GM19025 (cell line): Measurements from ENCODE around the gene ADORA2A.

Source experiments
- ATAC-seq: cut with Tn5 transposase; IDR thresholded peaks from one replicate; pipeline ENCODE4 v1.9.1; 2021; ENCODE audit warnings: mild to moderate bottlenecking, low read depth, moderate library complexity; ENCODE audit not compliant: unreplicated experiment

Gene ADORA2A

DNA sequence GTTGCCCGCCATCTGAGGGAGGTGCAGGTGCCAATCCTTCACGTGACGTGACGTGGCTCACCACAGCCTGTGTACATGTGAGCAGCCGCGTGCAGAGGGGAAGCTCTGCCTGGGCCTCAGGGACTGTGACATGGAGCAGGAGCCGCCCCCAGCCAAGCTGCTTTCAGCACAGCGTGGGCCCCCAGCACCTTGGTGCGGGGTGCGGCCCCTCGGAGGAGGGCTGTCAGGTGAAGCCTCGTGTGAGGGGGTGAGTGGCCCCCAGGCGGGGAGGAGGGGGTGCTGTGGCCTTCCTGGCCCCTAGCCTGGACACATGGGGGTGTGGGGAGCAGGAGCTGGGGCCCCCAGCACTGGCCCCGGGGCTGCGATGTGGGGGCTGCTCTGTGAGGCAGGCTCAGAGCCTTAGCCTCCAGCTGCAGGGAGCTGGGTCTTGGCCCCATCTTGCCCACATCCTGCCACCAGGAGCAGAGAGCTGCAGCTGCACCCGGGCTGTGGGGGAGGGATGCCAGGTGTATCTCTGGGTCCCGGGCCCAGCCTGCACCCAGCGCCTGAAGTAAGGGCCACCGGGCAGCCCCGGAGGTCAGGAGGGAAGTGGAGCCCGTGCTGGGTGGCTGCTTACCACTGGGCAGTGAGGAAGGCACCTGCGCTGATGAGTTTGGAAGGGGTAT lies at the start of gene ADORA2A:
Gene ADORA2A, plus strand, starts transcription at position 100 of the 665 bp plus-strand sequence. CDS start 5,806 bp downstream, outside the sequence.
- peak; percentile 48 for ATAC-seq

DNA sequence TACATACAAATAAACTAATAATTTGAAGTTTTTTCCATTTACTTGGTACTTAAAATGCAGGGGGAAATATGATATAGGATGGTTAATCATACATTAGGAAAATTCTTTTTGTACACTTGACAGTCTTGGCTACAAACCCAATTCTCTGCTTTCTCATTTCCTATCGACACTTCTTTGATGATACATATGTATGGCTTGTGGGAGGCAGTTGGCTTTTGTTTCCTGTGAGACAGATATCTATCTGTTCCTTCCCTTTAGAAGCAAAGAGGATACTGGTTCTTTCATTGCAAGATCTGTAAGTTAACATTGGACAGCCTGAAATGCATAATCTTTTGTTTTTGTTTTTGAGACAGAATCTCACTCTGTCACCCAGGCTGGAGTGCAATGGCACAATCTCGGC lies 47.9 kb upstream of the ADORA2A start:
- no peak for ATAC-seq

DNA sequence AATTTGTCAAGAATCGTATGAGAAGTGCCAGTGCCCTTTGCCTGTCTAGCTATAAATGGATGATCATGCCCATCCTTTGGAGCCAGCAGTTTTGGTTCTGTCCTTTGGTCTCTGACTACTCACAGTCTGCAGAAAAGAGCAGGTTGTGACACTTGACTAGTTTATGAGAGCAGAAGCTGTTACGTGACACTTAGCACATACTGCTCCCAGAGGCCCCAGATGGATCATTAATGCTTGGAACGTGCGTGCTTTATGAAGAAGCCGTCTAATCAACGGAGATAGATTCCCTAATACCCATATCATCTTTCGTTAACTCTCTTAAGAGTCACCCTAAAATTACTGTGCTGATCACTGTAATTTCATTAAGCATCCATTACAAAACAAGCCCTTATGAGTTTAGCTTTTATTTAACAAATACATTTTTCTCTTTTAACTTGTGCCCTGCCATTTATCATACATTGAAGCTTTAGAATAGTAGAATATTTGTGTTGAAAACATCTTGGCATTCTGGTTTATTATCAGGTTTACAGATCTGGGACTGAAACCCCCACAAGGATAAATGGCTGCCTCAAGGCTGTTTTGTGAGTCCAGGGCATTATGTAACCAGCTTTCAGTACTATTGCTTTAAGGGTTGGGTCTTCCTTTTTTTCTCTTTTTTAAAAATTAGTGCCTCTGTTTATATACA lies 47.0 kb upstream of the ADORA2A start:
- ATAC-seq = no peak

DNA sequence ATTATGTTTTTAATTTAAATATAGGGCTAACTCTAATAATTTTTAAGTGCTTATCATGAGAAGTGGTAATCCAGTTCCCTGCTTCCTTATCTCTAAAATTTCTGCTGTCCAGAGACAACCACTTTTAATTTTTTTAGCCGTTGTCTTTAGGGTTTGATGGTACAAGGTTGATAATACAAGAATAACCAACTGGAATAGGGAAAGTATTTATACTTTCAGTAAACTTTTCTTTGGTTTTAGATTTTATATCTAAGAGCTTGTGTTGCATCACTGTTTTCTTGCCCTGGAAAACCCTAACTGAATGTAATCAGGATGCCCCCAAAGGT lies 46.5 kb upstream of the ADORA2A start:
- no peak for ATAC-seq

DNA sequence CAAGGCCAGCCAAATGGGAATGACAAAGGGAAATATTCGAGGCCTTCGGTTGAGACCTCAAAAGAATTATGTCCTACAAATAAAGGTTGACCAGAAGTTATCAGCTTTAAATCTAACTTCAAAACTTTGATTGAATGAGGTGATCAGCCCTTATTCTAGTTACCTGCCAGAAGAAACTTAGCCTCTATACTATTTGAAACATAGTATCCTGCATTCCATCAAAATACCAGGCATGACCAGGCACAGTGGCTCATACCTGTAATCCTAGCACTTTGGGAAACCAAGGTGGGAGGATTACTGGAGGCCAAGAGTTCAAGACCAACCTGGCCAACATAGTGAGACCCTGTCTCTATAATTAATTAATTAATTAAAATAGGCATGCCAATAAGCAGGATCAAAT lies 44.3 kb upstream of the ADORA2A start:
- ATAC-seq = no peak

DNA sequence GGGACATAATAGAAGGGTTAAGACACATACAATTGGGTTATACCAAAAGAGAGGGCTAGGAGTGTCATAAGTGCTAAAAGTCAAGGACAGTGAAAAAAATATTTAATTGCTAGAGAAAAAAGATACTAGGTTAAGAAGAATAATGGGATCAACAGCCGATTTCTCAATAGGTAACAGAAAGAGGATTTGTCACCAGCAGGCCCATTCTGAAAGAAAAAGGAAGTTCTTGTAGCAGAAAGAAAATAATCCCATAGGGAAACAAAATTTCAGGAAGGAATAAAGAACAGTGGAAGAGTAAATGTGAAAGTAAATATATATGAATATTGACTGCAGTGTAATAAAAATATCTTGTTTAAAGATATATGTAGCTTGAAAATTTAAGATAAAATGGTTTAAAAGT lies 43.3 kb upstream of the ADORA2A start:
- ATAC-seq = no peak

DNA sequence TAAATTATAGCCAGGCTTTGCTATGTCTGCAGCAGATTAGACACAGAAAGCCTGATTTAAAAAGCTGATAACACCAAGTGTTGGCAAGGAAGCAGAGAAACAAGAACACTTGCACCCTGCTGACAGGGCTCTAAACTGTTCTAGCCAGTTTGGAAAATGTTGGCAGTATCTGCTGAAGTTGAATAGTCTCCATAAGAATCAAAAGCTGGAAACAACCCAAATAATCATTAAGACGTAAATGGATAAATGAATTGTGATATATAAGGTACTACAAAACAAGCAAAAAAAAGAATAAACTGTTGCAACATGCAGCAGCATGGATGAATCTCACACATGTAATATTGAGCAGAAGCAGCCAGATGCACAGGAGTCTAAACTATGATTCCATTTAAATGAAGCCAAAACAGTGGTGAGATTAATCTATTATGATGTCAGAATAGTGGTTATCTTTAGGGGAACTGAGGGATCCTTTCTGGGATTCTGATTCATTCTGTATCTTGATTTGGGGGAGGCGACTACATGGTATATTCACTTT lies 40.4 kb upstream of the ADORA2A start:
- ATAC-seq = no peak

DNA sequence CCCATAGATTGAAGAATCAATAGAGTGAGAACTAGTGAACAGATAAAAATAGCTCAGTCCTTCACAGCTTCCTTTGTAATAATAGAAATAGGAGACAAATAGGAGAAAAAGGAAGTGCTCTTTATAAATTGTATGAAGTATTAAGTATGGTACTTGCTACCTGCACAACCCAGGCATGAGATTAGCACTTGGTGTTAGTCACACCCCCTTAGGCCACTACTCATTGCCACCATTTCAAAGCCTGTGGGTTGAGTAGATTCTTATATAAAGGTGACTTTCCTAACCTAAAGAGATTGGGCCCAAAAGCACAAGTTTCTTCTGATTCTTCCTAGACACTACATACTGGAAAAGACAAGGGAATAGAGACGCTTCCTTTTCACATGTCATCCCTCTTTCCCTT lies 37.7 kb upstream of the ADORA2A start:
- no peak for ATAC-seq

DNA sequence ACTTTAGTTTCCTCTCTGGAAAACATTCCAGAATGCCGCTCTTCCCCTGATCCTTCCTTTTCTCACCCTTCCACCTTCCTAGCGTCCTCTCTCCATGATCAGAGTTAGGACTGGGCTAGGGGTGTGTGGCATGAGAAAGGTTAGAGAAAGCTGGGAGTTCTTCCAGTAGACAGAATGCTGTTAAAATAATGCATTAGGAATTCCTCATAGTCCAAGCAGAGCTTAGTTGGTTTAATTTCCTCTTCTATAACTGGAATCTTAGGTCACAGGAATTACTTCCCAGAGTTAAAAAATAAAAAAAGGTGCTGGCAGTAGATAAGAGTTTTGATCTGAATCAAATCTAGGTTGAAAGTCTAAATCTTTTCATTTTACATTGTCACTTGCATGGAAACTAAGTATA lies 37.2 kb upstream of the ADORA2A start:
- no peak for ATAC-seq

DNA sequence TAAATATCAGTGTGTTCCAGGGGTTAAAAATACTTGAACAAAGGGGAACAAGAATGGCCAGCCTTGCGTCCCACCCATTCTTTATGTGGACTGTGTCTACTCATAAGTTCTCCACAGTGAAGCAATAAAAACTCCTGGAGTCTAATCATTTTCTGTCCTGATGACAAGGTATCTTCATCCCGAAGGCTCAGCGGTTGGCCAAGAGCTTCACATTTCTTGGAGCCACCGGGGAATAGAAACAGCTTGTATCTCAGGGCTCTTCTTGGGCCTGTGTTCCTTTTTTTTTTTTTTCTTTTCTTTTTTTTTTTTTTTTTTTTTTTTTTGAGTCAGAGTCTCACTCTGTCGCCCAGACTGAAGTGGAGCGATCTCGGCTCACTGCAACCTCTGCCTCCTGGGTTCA lies 36.8 kb upstream of the ADORA2A start:
- ATAC-seq = no peak

DNA sequence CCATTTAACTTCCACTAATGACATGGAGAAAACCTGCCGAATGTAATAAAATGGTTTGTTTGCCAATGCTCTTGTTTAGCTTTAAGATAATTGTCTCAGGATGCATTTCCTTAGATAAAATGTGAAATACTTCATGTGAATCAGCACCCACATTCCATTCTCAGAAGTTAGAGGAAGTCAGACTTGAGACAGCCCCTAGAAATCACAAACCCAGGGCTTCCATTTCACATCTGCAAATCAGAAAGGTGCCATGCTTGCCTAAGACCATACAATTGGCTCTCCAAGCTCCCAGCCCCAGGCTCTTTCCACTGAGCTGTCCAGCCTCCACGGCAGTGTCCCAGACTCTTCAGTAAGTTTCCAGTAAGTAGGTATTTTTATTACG lies 35.6 kb upstream of the ADORA2A start:
- ATAC-seq = no peak

DNA sequence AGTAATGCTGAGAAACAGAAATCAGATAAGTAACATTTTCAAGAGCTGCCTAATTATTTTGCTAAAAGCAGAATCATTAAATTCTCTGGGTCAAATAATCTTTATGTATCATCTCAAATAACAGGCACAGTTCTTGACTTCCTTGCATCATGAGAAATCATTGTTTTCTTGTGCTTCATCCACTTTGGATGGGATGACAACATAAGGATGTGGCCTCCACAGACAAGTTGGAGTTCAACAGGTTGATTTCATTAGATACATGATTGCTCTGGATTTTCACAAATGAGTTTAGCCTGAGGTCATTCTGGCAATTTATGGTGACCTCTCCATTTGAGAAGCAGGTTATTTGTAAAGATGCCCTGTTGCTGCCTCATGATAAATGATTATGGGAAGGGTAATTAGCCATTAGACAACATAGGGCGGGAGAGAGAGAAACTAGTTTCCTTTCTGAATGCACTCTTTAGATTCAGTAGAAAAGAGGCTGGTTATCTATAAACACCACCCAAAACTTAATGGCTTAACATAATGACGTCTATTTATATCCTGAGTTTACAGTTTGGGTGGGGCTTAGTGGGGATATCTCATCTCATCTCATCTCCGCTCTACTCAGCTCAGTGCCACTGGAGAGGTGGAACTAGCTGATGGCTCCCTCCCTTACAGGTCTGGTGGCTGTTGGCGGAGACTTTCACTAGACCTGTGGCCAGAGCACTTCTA lies 35.0 kb upstream of the ADORA2A start:
- ATAC-seq = no peak

DNA sequence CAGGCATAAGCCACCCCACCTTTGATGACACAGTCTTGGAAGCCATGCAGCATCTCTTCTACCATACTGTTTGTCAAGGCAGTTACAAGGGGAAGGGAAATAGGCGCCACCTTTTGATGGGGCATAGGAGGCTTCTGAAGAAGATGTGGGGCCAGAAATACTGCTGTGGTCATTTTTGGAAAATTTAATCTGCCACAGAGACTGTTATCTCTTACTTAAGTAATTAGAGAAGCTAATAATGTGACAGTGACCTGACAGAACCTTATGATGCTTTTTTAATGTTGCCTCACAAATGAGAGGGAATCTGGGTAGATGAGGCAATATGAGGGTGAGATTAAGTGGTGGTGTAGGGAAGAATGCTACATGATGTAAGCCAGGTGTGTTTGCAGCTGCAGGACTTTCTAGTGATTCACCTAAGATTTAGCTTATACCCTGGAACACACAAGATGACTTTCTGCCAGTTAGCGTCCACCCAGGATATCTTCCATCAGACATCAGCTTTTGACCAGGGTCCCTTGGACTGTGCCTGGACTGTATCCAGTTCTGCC lies 34.3 kb upstream of the ADORA2A start:
- no peak for ATAC-seq

DNA sequence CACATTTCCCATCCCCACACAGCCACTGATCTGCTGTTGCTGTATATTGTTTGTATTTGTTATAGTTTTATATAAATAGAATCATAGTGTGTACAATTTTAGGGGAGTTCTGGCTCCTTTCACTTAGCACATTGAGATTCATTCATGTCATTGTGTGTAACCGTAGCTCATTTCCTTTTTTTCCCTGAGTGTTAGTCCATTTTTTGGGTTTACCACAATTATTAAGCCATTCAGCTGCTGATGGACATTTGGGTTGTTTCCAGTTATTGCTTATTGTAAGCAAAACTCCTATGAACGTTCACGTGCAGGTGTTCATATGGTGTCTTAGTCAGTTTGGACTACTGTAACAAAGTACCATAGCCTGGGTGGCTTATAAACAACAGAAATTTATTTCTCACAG lies 33.6 kb upstream of the ADORA2A start:
- no peak for ATAC-seq

DNA sequence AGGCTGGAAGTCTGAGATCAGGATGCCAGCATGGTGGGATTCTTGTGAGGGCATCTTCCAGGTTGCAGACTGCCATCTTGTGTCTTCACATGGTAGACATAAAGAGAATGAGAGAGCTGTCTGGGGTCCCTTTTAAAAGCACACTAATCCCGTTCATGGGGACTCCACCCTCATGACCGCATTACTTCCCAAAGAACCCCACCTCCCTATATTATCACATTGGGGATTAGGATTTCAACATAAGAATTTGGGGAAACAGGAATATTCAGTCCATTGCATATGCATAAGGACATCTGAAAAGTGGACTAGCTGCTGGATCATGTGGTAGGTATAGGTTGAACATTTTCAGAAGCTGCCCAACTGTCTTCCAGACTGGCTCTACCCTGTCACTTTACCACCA lies 33.1 kb upstream of the ADORA2A start:
- ATAC-seq = no peak

DNA sequence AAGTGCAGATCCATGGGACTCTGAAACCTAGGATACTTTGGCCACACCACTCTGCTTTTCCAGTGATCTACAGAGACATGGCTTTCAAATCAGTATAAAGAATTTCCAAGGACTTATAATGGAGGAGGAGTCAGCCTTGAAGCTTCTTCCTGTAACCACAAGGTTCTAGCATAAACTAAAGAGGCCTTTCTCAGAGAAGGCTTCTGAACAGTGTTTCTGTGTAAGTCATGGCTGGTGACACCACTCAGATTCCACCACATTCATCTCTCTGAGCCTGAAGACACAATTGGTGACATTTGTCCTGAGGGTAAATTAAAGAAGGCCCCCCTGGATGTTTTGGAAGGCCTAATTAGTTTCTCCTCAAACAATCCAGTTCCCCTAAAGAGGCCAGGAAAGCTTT lies 29.0 kb upstream of the ADORA2A start:
- no peak for ATAC-seq

DNA sequence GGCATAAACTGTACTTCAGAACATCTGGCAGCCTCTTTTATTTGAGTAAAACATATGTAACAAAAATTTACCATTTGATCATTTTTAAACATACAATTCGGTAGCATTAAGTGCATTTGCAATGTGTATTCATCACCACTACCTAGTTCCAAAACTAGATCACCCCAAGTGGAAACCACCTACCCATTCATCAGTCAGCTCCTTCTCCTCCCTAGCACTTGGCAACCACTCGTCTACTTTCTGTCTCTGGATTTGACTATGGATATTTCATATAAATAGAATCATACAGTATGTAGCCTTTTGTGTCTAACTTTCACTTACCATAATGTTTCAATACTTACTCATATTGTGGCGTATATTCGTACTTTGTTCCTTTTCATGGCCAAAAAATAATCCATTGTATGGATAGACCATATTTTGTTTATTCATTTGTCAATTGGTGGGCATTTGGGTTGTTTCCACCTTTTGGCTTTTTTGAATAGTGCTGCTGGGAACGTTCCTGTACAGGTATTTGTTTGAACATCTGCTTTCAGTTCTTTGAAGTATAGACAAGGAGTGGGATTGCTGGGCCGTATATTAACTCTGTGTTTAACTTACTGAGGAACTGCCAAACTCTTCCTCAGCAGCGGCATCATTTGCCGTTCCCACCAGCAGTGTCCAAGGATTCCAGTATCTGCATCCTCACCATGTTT lies 27.2 kb upstream of the ADORA2A start:
- ATAC-seq = no peak

DNA sequence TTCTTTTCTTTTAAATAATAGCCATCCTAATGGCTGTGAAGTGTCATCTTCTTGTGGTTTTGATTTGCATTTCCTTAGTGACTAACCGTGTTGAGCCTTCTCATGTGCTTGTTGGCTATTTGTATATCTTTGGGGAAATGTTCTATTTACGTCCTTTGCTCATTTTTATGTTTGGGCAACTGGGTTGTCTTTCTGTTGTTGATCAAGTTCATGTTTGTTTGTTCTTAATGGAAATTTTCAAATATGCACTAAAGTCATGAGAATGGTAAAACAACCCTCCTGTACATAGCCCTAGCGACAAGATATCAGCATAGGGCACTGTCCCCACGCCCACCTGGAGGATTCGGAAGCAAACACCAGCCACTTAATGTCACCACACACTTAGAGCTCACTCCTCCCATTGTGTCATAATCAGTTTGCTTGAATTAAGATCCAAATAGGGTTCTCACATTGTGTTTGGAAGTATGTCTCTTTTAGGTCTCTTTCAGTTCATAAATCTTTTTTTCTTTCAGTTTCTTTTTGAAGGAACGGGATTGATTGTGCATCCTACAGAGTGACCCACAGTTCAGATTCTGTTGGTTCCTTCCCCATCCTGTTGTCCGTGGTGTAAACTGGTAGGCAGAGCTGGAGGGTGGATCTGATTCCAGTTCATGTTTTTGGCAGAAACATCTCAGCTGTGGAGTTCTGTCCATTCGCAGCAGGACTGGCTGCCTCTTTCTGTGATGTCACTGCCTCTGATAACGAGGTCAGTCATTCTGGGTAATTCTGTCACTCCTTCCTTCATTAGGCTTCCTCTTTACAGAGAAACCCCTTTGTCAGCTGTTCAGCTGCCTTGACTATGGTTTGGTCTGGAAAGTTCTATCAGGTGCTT lies 26.4 kb upstream of the ADORA2A start:
- no peak for ATAC-seq

DNA sequence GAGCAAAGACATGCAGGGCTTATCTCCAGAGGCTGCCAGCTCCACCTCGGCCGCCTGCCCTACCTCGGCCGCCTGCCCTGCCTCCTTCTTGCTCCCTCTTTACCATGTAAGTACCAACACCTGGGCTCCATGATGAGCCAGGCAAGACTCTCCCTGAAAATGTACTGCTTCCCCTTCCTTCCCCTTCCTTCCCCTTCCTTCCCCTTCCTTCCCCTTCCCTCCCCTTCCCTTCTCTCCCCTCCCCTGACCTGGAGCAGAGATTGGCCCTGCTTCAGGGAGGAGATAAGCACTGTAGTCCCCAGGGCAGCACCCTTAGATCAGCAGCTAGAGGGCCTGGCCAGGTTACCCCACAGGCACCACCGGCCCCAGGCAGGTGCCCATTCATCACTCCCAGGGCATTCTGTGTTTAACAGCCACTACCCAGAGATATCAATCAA lies 25.4 kb upstream of the ADORA2A start:
- ATAC-seq = no peak
